GM18526 (cell line): ENCODE measurements around the gene GAS2.

Experiments used
- POLR2A ChIP-seq: IDR thresholded peaks from 3 replicates; pipeline ENCODE4 v1.6.1; 2011; ENCODE audit not compliant: insufficient read length; ENCODE audit errors: extremely low read depth

The GAS2 gene

DNA sequence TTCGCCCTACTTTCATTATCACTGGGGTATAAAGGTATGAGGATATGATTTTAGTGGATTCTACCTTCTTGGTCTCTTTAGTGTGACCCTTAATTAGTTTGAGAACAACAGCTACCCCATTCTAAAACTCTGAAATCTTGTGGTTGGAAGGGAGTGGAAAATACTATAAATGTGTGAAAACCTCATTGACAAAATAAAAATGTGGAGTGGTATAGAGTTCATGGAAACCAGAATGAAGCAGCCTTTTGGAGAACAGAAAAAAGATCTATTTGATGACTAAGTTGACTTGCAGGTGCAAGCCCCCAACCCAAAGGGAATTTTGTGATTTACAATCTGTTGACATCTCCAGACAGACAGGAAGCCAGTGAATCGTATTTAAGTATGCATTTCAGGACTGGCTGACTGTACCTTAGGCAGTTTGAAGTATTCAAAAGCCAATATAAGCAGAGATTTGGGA, 75.8 kb downstream of the GAS2 start:
- no peak for TF ChIP-seq POLR2A

DNA sequence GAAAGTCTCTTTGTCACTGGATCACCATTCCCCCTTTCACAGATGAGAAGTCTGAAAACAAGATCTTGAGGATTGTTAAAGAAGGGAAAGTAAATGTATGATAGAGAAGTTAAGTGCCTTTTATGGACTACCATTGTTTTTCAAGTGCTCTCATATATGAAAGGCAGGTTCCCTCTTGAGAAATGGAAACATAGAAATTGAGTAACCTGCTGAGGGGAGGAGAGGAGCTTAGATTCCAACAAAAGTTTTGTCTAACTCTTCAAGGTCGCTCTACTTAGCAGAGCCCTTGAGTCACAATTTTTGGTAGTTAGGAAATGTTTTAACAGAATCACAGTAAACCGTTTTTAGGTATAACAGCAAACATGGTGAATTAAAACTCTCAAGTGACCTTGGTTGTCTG, 83.1 kb downstream of the GAS2 start:
- TF ChIP-seq POLR2A, result no peak

DNA sequence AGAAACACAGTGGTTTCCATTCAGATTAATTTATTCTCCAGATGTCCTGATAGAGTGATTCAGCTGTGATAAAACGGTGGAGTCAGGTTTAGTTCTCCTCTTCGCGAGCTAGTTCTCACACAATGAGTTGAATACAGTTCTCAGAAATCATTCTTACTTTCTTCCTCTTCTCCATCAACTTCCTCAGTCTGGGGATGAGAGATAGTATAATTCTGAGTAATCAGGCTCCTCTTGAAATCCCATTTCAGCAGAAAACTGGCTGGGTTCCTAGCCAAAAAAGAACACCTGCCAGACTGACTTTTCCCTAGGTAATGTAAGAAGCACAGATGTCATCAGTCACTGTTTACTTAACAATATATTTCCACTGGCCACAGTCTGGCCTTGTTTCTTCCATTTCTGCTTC, 86.5 kb downstream of the GAS2 start:
- TF ChIP-seq POLR2A, result no peak

DNA sequence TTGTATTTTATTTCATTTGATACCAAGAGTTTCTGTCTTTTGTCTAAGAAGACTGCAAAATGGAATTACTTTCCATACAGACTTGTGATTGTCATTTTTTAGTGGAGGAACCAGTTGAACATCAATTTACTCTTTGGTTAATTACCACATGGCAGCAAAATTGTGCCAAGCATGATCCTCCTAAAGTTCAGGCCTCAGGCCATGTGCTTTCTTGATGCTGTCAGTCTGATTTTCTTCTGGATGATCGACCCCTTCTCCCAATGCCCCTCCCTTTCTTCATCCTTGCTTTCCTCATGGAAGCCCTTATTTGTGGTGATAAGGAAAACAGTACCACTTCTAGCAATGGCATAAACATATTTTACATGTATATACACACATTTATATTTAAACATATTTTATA, 87.0 kb downstream of the GAS2 start:
- no peak for TF ChIP-seq POLR2A

DNA sequence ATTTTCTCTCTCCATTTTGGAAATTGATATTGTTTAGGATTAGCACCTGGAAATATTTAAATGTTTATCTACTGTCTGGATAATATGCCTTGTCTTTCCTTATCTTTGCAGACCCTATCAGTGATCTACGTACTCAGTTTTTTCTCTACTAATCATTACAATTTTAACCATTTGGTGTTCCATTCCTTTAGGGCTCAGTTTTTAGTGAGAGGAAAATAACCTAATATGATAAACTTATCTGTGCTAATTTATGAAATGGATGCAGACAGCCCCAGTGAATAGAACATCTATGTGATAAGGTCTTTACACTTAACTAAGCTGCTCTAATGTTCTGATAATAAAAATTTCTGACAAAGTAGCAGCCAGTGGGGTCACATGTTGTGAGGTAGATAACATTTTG, 94.7 kb downstream of the GAS2 start:
- no peak for TF ChIP-seq POLR2A

DNA sequence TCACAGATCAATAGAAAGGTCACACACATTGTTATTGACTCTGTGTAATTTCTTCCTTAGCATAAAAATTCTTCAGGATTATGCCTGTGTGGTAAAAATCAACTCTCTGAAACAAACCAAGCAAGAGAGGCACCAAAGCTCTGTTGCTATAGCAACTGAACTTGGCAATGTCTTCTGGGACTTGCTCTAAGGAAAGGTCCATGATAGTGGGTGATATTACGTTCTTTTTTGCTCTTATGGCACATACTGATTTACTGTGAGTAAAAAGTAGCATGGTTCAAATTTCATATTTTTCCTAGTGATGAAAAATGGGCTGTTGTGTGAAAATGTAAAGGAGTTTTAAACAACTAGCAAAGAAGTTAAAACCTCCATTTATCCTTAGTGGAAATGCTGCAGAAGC, 96.8 kb downstream of the GAS2 start:
- no peak for TF ChIP-seq POLR2A

DNA sequence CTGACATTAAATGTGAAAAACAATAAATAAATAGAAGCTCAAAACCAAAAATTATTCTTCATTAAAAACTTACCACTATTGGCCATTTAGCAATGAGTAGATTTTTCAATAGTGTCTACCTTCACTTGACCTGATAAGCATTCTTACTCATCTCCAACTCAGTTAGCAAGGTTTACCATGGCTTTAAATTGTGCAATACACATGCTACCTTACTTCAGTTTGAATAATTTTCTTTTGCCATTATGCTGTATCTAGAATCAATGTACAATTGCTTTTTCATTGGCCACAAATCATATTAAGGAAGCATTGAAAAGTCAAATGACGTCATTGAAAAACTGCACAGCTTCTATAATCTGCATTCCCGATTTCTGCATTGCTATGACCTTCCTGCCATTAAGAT, 98.3 kb downstream of the GAS2 start:
- TF ChIP-seq POLR2A, result no peak

DNA sequence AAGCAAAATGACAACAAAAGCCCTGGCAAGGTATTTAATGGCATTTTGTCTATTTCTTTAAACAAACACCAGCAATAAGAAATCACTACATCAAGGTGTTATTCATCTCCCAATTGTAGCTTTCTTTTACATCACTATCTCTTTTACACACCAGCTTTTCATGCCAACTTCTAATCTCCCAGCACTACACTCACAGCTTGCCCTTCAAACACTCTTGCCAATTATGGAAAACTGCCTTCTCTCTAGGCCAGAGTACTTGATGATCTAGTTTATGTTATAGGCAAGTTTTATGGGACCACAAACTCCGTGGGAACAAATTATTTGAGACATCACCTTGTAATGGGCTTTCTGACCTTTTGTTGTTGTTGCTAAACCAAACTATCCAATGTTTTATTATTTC, 101.9 kb downstream of the GAS2 start:
- TF ChIP-seq POLR2A, result no peak

DNA sequence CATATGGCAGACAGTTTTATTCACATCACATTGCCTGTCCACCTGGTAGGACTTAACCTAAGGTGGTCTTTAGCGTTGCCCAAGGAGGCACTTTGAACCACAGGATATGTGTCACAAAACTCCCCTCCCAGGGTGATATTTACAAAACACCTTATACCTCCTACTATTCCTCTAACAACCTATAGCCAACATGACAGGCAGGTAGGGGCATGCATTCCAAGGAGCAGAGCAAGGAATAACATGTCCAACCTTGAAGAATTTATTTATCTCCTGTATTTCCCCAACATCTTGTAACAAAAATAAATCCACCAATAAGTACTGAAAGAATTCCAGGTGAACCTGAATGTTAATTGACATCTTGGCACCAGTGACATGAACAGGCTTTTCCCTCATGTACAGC, 102.7 kb downstream of the GAS2 start:
- no peak for TF ChIP-seq POLR2A

DNA sequence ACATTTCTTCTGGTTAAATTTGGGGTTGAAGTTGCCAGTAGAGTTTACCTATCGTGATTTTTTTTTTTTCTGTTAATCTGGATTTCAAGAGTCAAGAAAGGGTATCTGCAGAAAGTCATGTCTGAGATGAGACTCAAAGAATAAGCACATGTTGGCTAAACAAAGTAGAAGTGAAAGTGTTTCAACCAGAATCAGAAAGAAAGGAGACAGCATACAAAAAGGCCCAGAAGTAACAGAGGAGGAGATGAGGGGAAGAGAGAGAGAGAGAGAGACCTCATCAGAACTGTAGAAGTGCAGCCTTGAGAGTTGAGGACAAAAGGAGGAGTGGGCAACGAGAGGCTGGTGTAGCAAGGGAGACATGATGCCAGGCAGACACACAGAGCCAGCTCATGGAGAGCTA, 108.3 kb downstream of the GAS2 start:
- no peak for TF ChIP-seq POLR2A

DNA sequence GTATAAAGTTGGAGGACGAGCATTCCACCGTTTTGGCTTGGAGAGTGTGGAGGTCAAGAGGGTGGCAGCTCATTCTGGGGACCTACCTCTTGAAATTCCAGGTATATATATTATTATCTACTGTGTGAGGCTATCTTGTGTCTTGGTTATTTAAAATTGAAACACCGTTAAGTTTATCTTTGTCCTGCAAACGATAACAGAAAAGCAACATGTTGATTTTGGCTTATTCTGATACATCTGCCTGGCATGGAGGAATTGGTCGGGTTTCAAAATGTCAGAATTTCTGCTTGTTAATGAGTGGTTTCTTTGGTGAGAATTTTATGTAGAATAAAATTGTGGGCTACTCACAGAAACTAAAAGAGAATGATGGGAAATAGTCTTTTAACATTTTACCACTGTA, 108.8 kb downstream of the GAS2 start:
- TF ChIP-seq POLR2A, result no peak

DNA sequence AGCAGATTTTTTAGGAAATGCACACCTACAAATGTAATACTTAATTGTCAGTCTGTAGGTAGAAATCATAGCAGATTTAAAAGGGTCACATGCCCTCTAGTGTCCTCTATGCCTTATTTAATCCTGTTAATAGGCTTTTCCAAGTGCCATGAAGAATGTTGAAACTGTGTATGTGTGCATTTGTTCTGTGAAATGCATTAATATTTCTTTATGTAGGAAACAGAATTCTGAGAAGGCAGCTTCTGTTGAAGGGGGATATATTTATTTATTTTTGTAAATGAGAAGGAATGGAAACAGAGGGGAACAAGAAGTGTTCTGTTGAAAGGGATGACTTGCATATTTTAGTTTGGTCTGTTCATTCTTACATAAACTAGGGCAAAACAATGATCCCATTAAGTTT, 112.2 kb downstream of the GAS2 start:
- TF ChIP-seq POLR2A, result no peak

DNA sequence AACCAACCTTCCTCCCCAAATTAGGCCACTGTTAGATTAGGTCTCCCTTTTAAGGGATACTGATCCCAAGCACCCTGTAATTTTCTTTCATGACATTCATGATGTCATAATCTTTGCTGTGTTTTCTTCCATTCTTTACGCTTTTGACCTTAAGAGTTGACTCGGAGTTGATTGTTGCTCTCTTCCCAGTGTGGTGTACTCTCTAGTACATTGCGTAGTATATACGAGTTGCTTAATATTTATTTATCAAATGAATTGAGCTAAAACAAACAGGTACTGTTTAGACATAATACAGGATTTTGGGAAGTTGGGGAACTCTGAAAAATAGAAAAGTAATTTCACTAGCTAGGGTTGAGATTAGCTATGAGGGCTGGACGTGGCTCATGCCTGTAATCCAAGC, 113.4 kb downstream of the GAS2 start:
- no peak for TF ChIP-seq POLR2A

DNA sequence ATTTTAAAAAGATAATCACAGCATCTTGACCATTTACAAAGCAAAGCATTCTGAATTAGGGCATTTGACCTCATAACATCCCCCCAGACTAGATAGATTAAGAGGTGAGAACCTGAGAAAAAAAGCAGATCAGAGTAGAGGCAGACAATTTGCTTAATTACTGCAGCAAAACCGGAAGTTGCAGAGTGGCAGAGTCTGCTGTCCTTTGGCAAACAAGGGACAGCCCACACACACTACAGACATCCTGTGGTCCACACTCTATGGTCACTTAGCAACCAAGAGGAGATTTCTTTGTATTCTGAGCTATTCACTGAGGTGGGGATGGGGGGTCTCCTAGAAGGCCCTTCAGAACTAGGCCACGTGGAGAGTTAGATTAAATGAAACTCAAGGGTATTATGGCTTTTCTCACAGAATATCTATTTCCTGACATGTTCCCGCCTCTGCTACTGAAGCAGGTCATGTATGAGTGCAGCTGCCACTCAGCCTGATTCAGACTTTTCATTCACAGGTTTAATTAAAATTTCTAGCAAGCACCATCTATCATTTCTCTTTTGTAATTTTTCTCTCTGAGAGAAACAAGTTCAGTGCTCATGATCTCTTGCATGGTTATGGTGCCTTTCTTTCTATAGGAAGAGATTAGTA, 114.7 kb downstream of the GAS2 start:
- no peak for TF ChIP-seq POLR2A

DNA sequence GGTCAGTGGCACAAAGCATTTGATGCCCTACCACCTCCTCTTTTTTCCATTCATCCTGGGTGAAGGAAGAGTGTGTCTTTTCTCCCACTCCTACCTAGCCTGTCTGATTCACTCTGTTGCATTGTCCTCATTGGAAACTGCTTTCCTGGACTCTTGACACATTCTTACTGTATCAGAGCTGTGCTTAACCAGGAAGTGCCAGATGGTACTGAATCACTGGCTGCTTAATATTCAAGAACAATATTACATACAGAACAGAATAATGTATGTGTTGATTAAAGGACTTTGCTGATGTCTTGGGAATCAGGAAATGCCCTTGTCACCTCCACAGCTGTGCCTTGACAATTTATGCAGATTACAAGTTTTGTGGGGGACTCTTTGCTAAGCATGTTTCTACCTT, 118.8 kb downstream of the GAS2 start:
- no peak for TF ChIP-seq POLR2A

DNA sequence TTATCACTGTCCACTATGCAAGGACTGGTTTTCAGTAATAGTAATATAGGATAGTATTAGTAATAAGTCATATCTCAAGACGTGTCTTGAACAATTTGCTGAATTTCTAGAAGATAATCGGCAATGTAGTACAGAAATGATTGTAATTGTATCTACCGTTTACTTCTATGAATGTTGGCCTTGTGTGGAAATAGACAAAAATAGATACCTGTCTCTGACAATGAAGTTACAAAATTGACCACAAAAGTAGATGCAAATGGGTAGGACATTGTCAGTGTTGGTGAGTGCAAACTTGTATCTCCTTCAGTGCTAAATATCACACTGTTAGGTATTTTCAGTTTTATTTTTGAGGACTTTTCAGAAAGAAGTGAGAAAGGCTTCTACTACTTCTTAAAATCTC, 120.1 kb downstream of the GAS2 start:
- TF ChIP-seq POLR2A, result no peak

DNA sequence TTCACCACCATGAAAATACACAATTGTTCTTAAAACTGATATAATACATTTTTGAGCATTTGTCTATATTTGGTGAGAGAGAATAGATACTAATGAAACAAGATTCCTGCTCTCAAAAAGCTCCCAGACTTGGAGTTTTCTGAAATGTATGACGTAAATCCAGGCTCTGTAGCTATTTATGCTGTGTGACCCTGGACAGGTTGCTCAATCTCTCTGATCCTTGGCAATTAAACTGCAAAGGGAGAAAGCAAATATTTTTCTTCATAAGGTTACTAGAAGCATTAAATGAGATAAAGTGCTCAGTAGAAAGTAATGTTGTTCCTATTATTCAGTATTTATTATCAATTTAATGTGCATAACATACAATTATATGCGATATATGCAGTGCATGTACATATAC, 120.6 kb downstream of the GAS2 start:
- TF ChIP-seq POLR2A, result no peak
